ENCODE measurements around the gene BCOR. TPM values are rescaled to one million over a fixed set of nuclear protein-coding genes. Genes with fewer than 3 reads are reported as not detected.

The BCOR gene
- total RNA-seq, 1 experiment from 2014 or later, result 48.3 TPM

DNA sequence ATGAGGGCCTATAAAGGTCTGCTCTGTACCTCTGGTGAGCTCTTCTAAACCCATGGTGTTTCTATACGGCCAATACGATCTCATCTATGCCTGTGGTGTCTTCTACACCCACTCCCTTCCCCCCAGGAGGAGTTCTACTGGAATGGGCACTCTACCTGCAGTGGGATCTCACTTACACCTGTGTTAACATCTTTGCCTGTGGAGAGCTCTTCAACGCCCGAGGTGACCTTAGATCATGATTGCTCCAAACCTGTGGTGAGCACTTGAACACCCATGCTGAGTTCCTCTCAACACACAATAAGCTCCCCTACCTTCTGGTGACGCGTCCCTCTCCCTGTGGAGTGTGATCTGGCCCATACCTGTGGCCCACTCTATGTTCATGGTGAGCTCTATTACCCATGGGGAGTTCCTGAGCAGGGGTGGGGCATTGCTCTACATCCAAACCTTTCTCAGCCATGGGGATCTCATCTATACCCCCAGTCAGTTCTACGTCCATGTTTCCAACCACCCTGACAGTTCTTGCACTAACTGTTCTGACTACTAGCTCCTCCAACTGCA, 48.6 kb downstream of the BCOR start:
- Histone ChIP-seq H3K36me3 (ENCODE audit: control insufficient read depth, insufficient read depth, low read length) (peaks cover 5% of the 10 kb centered on the region; the same call in 1 of the 2 replicates), H3K4me3 (ENCODE audit: low read depth in 2 of 2, low read length in 2 of 2) (no peak overlapping the region), H3K9me3 (ENCODE audit: control insufficient read depth, insufficient read depth, low read depth, low read length) (peaks cover 6% of the 10 kb centered on the region; the same call in 1 of the 2 replicates), H3K27me3 (ENCODE audit: control insufficient read depth, insufficient read depth, low read length) (no peaks in the 10 kb centered on the region), H3K27ac (ENCODE audit: low read length) (no peak overlapping the region), H3K4me1 (ENCODE audit: control insufficient read depth, insufficient read depth, low read length) (no peaks in the 10 kb centered on the region)
- ATAC-seq (no peak), DNase-seq (ENCODE audit: low read depth, low spot score) (no peak)
- intact Hi-C loops (cut with micrococcal nuclease; ENCODE audit: unreplicated experiment) (no loop called here), in situ Hi-C loops (cut with HindIII; ENCODE audit: low pct_unique_long_range_greater_than_20kb, low sequenced_read_pairs) (no loop called here)
- no TSS peak for BruUV-seq (replicated peaks)
- POLR2A ChIA-PET, result no interaction called here
- CTCF ChIA-PET, result no interaction called here
- TF ChIP-seq POLR2AphosphoS5 (IDR thresholded peaks at IDR 0.05; ENCODE audit: low read depth, low read length), result no peak
- TF ChIP-seq, protein P1, sequence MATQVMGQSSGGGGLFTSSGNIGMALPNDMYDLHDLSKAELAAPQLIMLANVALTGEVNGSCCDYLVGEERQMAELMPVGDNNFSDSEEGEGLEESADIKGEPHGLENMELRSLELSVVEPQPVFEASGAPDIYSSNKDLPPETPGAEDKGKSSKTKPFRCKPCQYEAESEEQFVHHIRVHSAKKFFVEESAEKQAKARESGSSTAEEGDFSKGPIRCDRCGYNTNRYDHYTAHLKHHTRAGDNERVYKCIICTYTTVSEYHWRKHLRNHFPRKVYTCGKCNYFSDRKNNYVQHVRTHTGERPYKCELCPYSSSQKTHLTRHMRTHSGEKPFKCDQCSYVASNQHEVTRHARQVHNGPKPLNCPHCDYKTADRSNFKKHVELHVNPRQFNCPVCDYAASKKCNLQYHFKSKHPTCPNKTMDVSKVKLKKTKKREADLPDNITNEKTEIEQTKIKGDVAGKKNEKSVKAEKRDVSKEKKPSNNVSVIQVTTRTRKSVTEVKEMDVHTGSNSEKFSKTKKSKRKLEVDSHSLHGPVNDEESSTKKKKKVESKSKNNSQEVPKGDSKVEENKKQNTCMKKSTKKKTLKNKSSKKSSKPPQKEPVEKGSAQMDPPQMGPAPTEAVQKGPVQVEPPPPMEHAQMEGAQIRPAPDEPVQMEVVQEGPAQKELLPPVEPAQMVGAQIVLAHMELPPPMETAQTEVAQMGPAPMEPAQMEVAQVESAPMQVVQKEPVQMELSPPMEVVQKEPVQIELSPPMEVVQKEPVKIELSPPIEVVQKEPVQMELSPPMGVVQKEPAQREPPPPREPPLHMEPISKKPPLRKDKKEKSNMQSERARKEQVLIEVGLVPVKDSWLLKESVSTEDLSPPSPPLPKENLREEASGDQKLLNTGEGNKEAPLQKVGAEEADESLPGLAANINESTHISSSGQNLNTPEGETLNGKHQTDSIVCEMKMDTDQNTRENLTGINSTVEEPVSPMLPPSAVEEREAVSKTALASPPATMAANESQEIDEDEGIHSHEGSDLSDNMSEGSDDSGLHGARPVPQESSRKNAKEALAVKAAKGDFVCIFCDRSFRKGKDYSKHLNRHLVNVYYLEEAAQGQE (IDR thresholded peaks at IDR 0.05; ENCODE audit: insufficient read depth in 1 of 2, low read depth in 2 of 2, low read length in 1 of 2), result no peak

DNA sequence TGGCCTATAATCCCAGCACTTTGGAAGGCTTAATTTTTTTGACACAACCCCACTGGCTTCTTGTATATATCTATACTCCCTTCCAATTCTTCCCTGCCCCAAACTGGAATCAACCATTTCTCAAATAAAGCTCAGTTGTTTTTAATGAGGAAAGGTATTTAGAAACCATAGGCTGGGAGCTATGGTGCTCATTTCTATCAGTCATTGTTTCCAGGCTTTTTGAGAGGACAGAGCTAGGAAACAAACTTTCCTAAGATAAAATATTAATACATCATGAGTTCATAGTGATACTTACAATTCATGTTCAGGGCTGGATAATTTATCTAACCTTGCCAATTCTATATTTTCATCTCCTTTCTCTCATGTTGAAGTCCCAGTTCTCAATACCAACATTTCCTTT, 50.3 kb downstream of the BCOR start:
- no TSS peak for BruUV-seq (replicated peaks)
- no peaks in the 10 kb centered on the region for H3K4me1 ChIP-seq (ENCODE audit: control insufficient read depth, insufficient read depth, low read length)
- ChIA-PET CTCF (no interaction called here), POLR2A (no interaction called here)
- no peak for ATAC-seq
- TF ChIP-seq POLR2AphosphoS5 (IDR thresholded peaks at IDR 0.05; ENCODE audit: low read depth, low read length) (no peak), TCF7L2 (IDR thresholded peaks at IDR 0.05; ENCODE audit: low read depth, low read length) (no peak), SIN3A (IDR thresholded peaks at IDR 0.05; ENCODE audit: borderline replicate concordance, insufficient read depth, low read depth, low read length) (no peak)
- TF ChIP-seq, protein P2, sequence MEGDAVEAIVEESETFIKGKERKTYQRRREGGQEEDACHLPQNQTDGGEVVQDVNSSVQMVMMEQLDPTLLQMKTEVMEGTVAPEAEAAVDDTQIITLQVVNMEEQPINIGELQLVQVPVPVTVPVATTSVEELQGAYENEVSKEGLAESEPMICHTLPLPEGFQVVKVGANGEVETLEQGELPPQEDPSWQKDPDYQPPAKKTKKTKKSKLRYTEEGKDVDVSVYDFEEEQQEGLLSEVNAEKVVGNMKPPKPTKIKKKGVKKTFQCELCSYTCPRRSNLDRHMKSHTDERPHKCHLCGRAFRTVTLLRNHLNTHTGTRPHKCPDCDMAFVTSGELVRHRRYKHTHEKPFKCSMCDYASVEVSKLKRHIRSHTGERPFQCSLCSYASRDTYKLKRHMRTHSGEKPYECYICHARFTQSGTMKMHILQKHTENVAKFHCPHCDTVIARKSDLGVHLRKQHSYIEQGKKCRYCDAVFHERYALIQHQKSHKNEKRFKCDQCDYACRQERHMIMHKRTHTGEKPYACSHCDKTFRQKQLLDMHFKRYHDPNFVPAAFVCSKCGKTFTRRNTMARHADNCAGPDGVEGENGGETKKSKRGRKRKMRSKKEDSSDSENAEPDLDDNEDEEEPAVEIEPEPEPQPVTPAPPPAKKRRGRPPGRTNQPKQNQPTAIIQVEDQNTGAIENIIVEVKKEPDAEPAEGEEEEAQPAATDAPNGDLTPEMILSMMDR (IDR thresholded peaks at IDR 0.05), result no peak
- TF ChIP-seq, protein P1 (IDR thresholded peaks at IDR 0.05; ENCODE audit: insufficient read depth in 1 of 2, low read depth in 2 of 2, low read length in 1 of 2), result no peak
- peaks cover 5% of the 10 kb centered on the region; the same call in 1 of the 2 replicates for H3K36me3 ChIP-seq (ENCODE audit: control insufficient read depth, insufficient read depth, low read length)
- no peaks in the 10 kb centered on the region for H3K27me3 ChIP-seq (ENCODE audit: control insufficient read depth, insufficient read depth, low read length)
- H3K9me3 ChIP-seq (ENCODE audit: control insufficient read depth, insufficient read depth, low read depth, low read length), result peaks cover 6% of the 10 kb centered on the region; the same call in 1 of the 2 replicates
- no peak for DNase-seq (ENCODE audit: low read depth, low spot score)
- in situ Hi-C loops (cut with HindIII; ENCODE audit: low pct_unique_long_range_greater_than_20kb, low sequenced_read_pairs) (no loop called here), intact Hi-C loops (cut with micrococcal nuclease; ENCODE audit: unreplicated experiment) (no loop called here)
- no peak overlapping the region for H3K27ac ChIP-seq (ENCODE audit: low read length)
- no peak overlapping the region for H3K4me3 ChIP-seq (ENCODE audit: low read depth in 2 of 2, low read length in 2 of 2)
